H9 (cell line): ENCODE results near the gene ORM2. TPM values are rescaled to one million over a fixed set of nuclear protein-coding genes. Genes with fewer than 3 reads are reported as not detected.

ENCODE experiments used
- DNase-seq: peaks from one replicate; pipeline ENCODE4 v3.0.0-alpha.2; 2017
- H2AFZ ChIP-seq: one replicate; pipeline ENCODE4 v1.6.1; 2013; ENCODE audit warnings: mild to moderate bottlenecking, low read length, control low read depth, moderate library complexity
- H2AK5ac ChIP-seq: 2 replicates; pipeline ENCODE4 v1.6.1; 2013; ENCODE audit warnings: low read length, control low read depth, mixed read lengths; ENCODE audit not compliant: insufficient read length
- H2BK120ac ChIP-seq: one replicate; pipeline ENCODE4 v1.6.1; 2013; ENCODE audit warnings: low read depth, mild to moderate bottlenecking, low read length, control low read depth, inconsistent platforms; ENCODE audit not compliant: poor library complexity, severe bottlenecking
- H2BK12ac ChIP-seq: 2 replicates; pipeline ENCODE4 v1.6.1; 2013; ENCODE audit warnings: low read length, control low read depth, mixed read lengths, low read depth; ENCODE audit not compliant: insufficient read length
- H2BK15ac ChIP-seq: 2 replicates; pipeline ENCODE4 v1.6.1; 2013; ENCODE audit warnings: low read depth, low read length, control low read depth
- H2BK20ac ChIP-seq: one replicate; pipeline ENCODE4 v1.6.1; 2013; ENCODE audit warnings: low read depth, mild to moderate bottlenecking, low read length, control low read depth, inconsistent platforms; ENCODE audit not compliant: poor library complexity, severe bottlenecking
- H2BK5ac ChIP-seq: 2 replicates; pipeline ENCODE4 v1.6.1; 2013; ENCODE audit warnings: low read length, control low read depth, mixed read lengths; ENCODE audit not compliant: insufficient read length
- H3K14ac ChIP-seq: 2 replicates; pipeline ENCODE4 v1.6.1; 2013; ENCODE audit warnings: low read length, control low read depth; ENCODE audit not compliant: insufficient read depth
- H3K18ac ChIP-seq: 2 replicates; pipeline ENCODE4 v1.6.1; 2013; ENCODE audit warnings: low read depth, mild to moderate bottlenecking, mixed read lengths, low read length, control low read depth; ENCODE audit not compliant: insufficient read length
- H3K23ac ChIP-seq: 2 replicates; pipeline ENCODE4 v1.6.1; 2013; ENCODE audit warnings: low read length, control low read depth, mixed read lengths, low read depth; ENCODE audit not compliant: insufficient read length
- H3K23me2 ChIP-seq: 2 replicates; pipeline ENCODE4 v1.6.1; 2013; ENCODE audit warnings: low read depth, mild to moderate bottlenecking, mixed read lengths, low read length, control low read depth; ENCODE audit not compliant: insufficient read length, poor library complexity, severe bottlenecking
- H3K27ac ChIP-seq: 2 replicates; pipeline ENCODE4 v1.5.1; 2013; ENCODE audit warnings: low read length, control low read depth, mixed read lengths, low read depth; ENCODE audit not compliant: insufficient read length
- H3K27me3 ChIP-seq: 2 replicates; pipeline ENCODE4 v1.6.1; 2013; ENCODE audit warnings: low read length, control low read depth, inconsistent platforms; ENCODE audit not compliant: insufficient read depth
- H3K4ac ChIP-seq: 2 replicates; pipeline ENCODE4 v1.6.1; 2013; ENCODE audit warnings: low read depth, mild to moderate bottlenecking, control low read depth, inconsistent platforms, low read length, moderate library complexity
- H3K4me1 ChIP-seq: 2 replicates; pipeline ENCODE4 v1.6.1; 2013; ENCODE audit warnings: low read length, control low read depth, inconsistent platforms; ENCODE audit not compliant: insufficient read depth
- H3K4me2 ChIP-seq: 2 replicates; pipeline ENCODE4 v1.6.1; 2013; ENCODE audit warnings: low read length, control low read depth, mixed read lengths; ENCODE audit not compliant: insufficient read length, insufficient read depth
- H3K56ac ChIP-seq: 2 replicates; pipeline ENCODE4 v1.6.1; 2013; ENCODE audit warnings: low read depth, mild to moderate bottlenecking, mixed read lengths, low read length, control low read depth; ENCODE audit not compliant: insufficient read length
- H3K79me1 ChIP-seq: 2 replicates; pipeline ENCODE4 v1.6.1; 2013; ENCODE audit warnings: low read depth, mild to moderate bottlenecking, moderate library complexity, low read length, control low read depth, inconsistent platforms; ENCODE audit not compliant: insufficient read depth, poor library complexity, severe bottlenecking
- H3K79me2 ChIP-seq: 2 replicates; pipeline ENCODE4 v1.6.1; 2013; ENCODE audit warnings: low read length, control low read depth, inconsistent platforms; ENCODE audit not compliant: insufficient read depth
- H3K9ac ChIP-seq: 2 replicates; pipeline ENCODE4 v1.6.1; 2013; ENCODE audit warnings: low read length, control low read depth, mixed read lengths; ENCODE audit not compliant: insufficient read length; ENCODE audit errors: extremely low read depth
- H3K9me3 ChIP-seq: one replicate; pipeline ENCODE4 v1.6.1; 2013; ENCODE audit warnings: low read depth, low read length, inconsistent platforms; ENCODE audit not compliant: control insufficient read depth
- H3T11ph ChIP-seq: one replicate; pipeline ENCODE4 v1.6.1; 2013; ENCODE audit warnings: mild to moderate bottlenecking, low read length, control low read depth, inconsistent platforms
- H4K20me1 ChIP-seq: one replicate; pipeline ENCODE4 v1.6.1; 2013; ENCODE audit not compliant: control insufficient read depth, insufficient read length, insufficient read depth
- H4K5ac ChIP-seq: 2 replicates; pipeline ENCODE4 v1.6.1; 2013; ENCODE audit warnings: low read depth, mild to moderate bottlenecking, mixed read lengths, low read length, control low read depth; ENCODE audit not compliant: insufficient read length
- H4K8ac ChIP-seq: replicated peaks from 2 replicates; pipeline ENCODE4 v1.6.1; 2013; ENCODE audit warnings: low read length, control low read depth, mixed read lengths, low read depth; ENCODE audit not compliant: insufficient read length
- H4K91ac ChIP-seq: 2 replicates; pipeline ENCODE4 v1.6.1; 2013; ENCODE audit warnings: low read depth, mild to moderate bottlenecking, moderate library complexity, mixed read lengths, low read length, control low read depth; ENCODE audit not compliant: insufficient read length
- H3K27ac Mint-ChIP-seq, 3 experiments: 2 replicates in 2 of 3; 3 replicates in 1 of 3; pipeline ENCODE4 v1.8.0; 2020 to 2021; ENCODE audit warnings: mixed read lengths in 3 of 3, mild to moderate bottlenecking in 1 of 3, moderate library complexity in 1 of 3
- H3K27me3 Mint-ChIP-seq: 2 replicates; pipeline ENCODE4 v1.8.0; 2021; ENCODE audit warnings: low read depth, mild to moderate bottlenecking, moderate library complexity, mixed read lengths
- H3K36me3 Mint-ChIP-seq, 3 experiments: 2 replicates in 2 of 3; 3 replicates in 1 of 3; pipeline ENCODE4 v1.8.0; 2020 to 2021; ENCODE audit warnings: low read depth in 3 of 3, mixed read lengths in 3 of 3; ENCODE audit not compliant: insufficient read depth in 1 of 3
- H3K4me1 Mint-ChIP-seq, 2 experiments: 2 replicates each; pipeline ENCODE4 v1.8.0; 2020; ENCODE audit warnings: mixed read lengths in 2 of 2
- H3K4me3 Mint-ChIP-seq, 2 experiments: 2 replicates in 1 of 2; 3 replicates in 1 of 2; pipeline ENCODE4 v1.8.0; 2020 to 2021; ENCODE audit warnings: mild to moderate bottlenecking in 2 of 2, mixed read lengths in 2 of 2, moderate library complexity in 1 of 2
- H3K9me3 Mint-ChIP-seq, 2 experiments: 2 replicates in 1 of 2; 3 replicates in 1 of 2; pipeline ENCODE4 v1.8.0; 2020; ENCODE audit warnings: mild to moderate bottlenecking in 2 of 2, mixed read lengths in 2 of 2, moderate library complexity in 1 of 2
- WGBS: extraction: QIAGEN DNeasy Blood & Tissue Kit; methylation state at CpG from one replicate; pipeline ENCODE4 v1.1.7; 2013; ENCODE audit warnings: missing lambda C conversion rate, low lambda C conversion rate, mixed read lengths; ENCODE audit not compliant: insufficient read length; ENCODE audit errors: extremely low coverage; 5-methylcytosine and 5-hydroxymethylcytosine counted together
- total RNA-seq: library from RNA; stranded (reverse); gene quantifications from 2 replicates; pipeline ENCODE4 v1.2.1, GENCODE V29; 2021
- TF ChIP-seq, protein P1 (sequence below): fragments of 200-600 bp; sonication (generic); conservative IDR thresholded peaks from 3 replicates; pipeline ENCODE4 v1.8.0; 2021; ENCODE audit warnings: antibody characterized with exemption, mild to moderate bottlenecking

The ORM2 gene
- total RNA-seq, 1 experiment from 2014 or later: 1.2 TPM

DNA sequence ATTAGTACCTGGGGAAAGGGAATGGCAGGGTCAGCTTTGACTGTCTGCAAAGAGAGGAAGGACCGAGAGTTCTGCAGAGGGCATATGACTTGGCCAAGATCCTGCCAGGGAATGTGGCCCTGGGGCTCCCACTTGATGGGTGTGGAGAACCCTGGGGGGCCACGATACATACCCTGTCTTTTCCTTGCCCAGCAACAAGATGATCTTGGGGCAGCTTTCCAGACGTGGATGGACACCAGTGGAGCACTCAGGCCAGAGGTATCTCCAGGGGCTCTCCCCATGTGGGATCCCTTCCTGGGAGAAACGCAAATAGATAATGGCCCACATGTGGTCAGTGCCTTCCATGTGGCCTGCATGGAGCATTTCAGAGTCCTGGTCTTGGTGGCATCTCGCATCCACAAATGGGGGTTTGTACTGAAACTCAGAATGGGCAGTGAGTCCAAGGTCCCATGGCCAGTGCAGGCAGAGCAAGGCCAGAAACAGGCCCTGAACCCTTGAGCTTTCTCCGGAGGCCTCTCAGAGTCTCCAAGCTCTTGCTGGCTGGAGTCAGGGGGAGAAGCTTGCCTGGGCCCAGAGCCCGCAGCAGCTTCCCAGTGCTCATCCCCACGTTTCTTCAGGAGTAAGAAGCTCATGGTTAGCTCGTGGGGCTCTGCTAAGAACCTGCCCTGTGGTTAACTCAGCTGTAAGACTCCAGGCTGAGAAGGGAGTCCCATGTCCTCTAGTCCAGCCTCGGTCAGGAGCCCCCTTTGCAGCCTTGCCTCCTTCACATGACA lies 25.1 kb upstream of the ORM2 start:
- Histone ChIP-seq H4K8ac (no peak overlapping the region), H3K4ac (no peak overlapping the region), H3K23me2 (no peaks in the 10 kb centered on the region), H3K18ac (no peak overlapping the region), H3K27ac (no peak overlapping the region), H2AFZ (no peak overlapping the region), H4K20me1 (no peaks in the 10 kb centered on the region), H4K91ac (no peak overlapping the region), H2BK5ac (no peak overlapping the region), H3K23ac (no peak overlapping the region), H2BK20ac (no peak overlapping the region), H3K4me1 (no peaks in the 10 kb centered on the region), H2BK15ac (no peak overlapping the region), H3K14ac (no peak overlapping the region; the same call in 1 of the 2 replicates), H3K56ac (no peak overlapping the region), H3K27me3 (no peaks in the 10 kb centered on the region), H3K9me3 (no peaks in the 10 kb centered on the region), H4K5ac (no peak overlapping the region), H3K79me2 (no peaks in the 10 kb centered on the region), H2BK120ac (no peak overlapping the region), H3K9ac (no peak overlapping the region), H3T11ph (no peak overlapping the region), H3K79me1 (no peaks in the 10 kb centered on the region), H3K4me2 (no peak overlapping the region), H2BK12ac (no peak overlapping the region), H2AK5ac (no peak overlapping the region)
- TF ChIP-seq, protein P1, sequence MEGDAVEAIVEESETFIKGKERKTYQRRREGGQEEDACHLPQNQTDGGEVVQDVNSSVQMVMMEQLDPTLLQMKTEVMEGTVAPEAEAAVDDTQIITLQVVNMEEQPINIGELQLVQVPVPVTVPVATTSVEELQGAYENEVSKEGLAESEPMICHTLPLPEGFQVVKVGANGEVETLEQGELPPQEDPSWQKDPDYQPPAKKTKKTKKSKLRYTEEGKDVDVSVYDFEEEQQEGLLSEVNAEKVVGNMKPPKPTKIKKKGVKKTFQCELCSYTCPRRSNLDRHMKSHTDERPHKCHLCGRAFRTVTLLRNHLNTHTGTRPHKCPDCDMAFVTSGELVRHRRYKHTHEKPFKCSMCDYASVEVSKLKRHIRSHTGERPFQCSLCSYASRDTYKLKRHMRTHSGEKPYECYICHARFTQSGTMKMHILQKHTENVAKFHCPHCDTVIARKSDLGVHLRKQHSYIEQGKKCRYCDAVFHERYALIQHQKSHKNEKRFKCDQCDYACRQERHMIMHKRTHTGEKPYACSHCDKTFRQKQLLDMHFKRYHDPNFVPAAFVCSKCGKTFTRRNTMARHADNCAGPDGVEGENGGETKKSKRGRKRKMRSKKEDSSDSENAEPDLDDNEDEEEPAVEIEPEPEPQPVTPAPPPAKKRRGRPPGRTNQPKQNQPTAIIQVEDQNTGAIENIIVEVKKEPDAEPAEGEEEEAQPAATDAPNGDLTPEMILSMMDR: no peak
- WGBS: no CpG with 5 or more reads among the region's 10 CpGs
- H3K4me3 Mint-ChIP-seq: no peak overlapping the region
- H3K36me3 Mint-ChIP-seq: no peaks in the 10 kb centered on the region; a peak in 1 of 7 replicates
- H3K27ac Mint-ChIP-seq: no peak overlapping the region
- no peaks in the 10 kb centered on the region for H3K9me3 Mint-ChIP-seq
- H3K4me1 Mint-ChIP-seq: peaks cover 4 to 7% of the 10 kb centered on the region in 2 experiments; a peak in 2 of 4 replicates
- DNase-seq: no peak
- H3K27me3 Mint-ChIP-seq: no peaks in the 10 kb centered on the region
